Epithelial cell of proximal tubule (primary cell): ENCODE measurements around the gene TGFB1I1. TPM values are rescaled to one million over a fixed set of nuclear protein-coding genes. Genes with fewer than 3 reads are reported as not detected.

Experiments used
- DNase-seq: peaks from one replicate; pipeline ENCODE4 v3.0.0-alpha.2; 2011; ENCODE audit warnings: low read depth
- H3K4me3 ChIP-seq: 2 replicates; pipeline ENCODE4 v1.5.1; 2011; ENCODE audit warnings: low read depth, mild to moderate bottlenecking, low read length
- CTCF ChIP-seq: conservative IDR thresholded peaks from 2 replicates; pipeline ENCODE4 v1.5.1; 2012; ENCODE audit warnings: low read depth, mild to moderate bottlenecking, low read length
- total RNA-seq: library from RNA; depleted of rRNA; stranded (reverse); fragments of >200 nt; gene quantifications from 2 replicates; pipeline ENCODE4 v1.2.3, GENCODE V29; 2015

TGFB1I1 gene
- total RNA-seq, 1 donor from 2014 or later, result 62.2 TPM

GRCh38 chr16:31465788-31466370 is 6.1 kb upstream of the TGFB1I1 start:
- TF ChIP-seq CTCF, result no peak
- no peak overlapping the region for H3K4me3 ChIP-seq
- no peak for DNase-seq

GRCh38 chr16:31466381-31466841 is 5.5 kb upstream of the TGFB1I1 start:
- no peak overlapping the region for H3K4me3 ChIP-seq
- TF ChIP-seq CTCF, result no peak
- no peak for DNase-seq

- TF ChIP-seq CTCF, result no peak
- no peak overlapping the region for H3K4me3 ChIP-seq
- no peak for DNase-seq
These were observed 4.7 kb upstream of the TGFB1I1 start for GRCh38 chr16:31467151-31467773.

GRCh38 chr16:31467858-31468257 is 4.1 kb upstream of the TGFB1I1 start:
- no peak for TF ChIP-seq CTCF
- DNase-seq, result no peak
- no peak overlapping the region for H3K4me3 ChIP-seq

GRCh38 chr16:31470615-31471014 is 1.3 kb upstream of the TGFB1I1 start:
- TF ChIP-seq CTCF, result no peak
- no peak for DNase-seq
- H3K4me3 ChIP-seq, result no peak overlapping the region

- TF ChIP-seq CTCF, result no peak
- peak overlapping the region; percentile 78 for H3K4me3 ChIP-seq
- no peak for DNase-seq
These were observed 594 bp upstream of the TGFB1I1 start for GRCh38 chr16:31471241-31471874.
